SK-N-SH treated with all-trans-retinoic acid at 6 μM for 48 hours (cell line): Measurements from ENCODE around the gene CLCN7.

Experiments used
- ARNTL ChIP-seq: fragments of 450-650 bp; formaldehyde crosslinking; IDR thresholded peaks from 2 replicates; pipeline ENCODE4 v1.5.0; 2020; ENCODE audit warnings: low read depth, mild to moderate bottlenecking, moderate library complexity, borderline replicate concordance
- BACH2 ChIP-seq: fragments of 250-450 bp; sonication (Bioruptor Pico); IDR thresholded peaks from 2 replicates; pipeline ENCODE4 v1.9.0; 2021; ENCODE audit warnings: mild to moderate bottlenecking, borderline replicate concordance
- CREB5 ChIP-seq: fragments of 250-450 bp; sonication (Bioruptor Pico); IDR thresholded peaks from 2 replicates; pipeline ENCODE4 v1.5.1; 2020; ENCODE audit warnings: low read depth, mild to moderate bottlenecking, moderate library complexity
- ESRRG ChIP-seq: fragments of 250-450 bp; sonication (Bioruptor Pico); IDR thresholded peaks from 2 replicates; pipeline ENCODE4 v1.6.1; 2021; ENCODE audit warnings: mild to moderate bottlenecking
- GLIS3 ChIP-seq: fragments of 250-450 bp; sonication (Bioruptor Pico); IDR thresholded peaks from 2 replicates; pipeline ENCODE4 v1.5.0; 2020; ENCODE audit warnings: mild to moderate bottlenecking, moderate library complexity
- POU6F1 ChIP-seq: fragments of 250-450 bp; sonication (Bioruptor Pico); IDR thresholded peaks from 2 replicates; pipeline ENCODE4 v1.8.0; 2021; ENCODE audit warnings: low read depth, mild to moderate bottlenecking, moderate library complexity, borderline replicate concordance
- RARB ChIP-seq: fragments of 250-450 bp; sonication (Bioruptor Pico); IDR thresholded peaks from 2 replicates; pipeline ENCODE4 v1.8.0; 2021; ENCODE audit warnings: mild to moderate bottlenecking, moderate library complexity
- SNAI2 ChIP-seq: fragments of 250-450 bp; sonication (Bioruptor Pico); IDR thresholded peaks from 2 replicates; pipeline ENCODE4 v1.5.0; 2020; ENCODE audit warnings: mild to moderate bottlenecking, moderate library complexity
- TSHZ2 ChIP-seq: fragments of 250-450 bp; sonication (Bioruptor Pico); IDR thresholded peaks from 2 replicates; pipeline ENCODE4 v1.5.0; 2020; ENCODE audit warnings: mild to moderate bottlenecking, moderate library complexity
- ZC3H10 ChIP-seq: fragments of 250-450 bp; sonication (Bioruptor Pico); IDR thresholded peaks from 2 replicates; pipeline ENCODE4 v1.5.1; 2021; ENCODE audit warnings: mild to moderate bottlenecking, moderate library complexity
- ZFP3 ChIP-seq: fragments of 250-450 bp; sonication (Bioruptor Pico); IDR thresholded peaks from 2 replicates; pipeline ENCODE4 v1.5.0; 2020; ENCODE audit warnings: mild to moderate bottlenecking, moderate library complexity
- ZFP30 ChIP-seq: fragments of 450-650 bp; formaldehyde crosslinking; IDR thresholded peaks from 2 replicates; pipeline ENCODE4 v1.5.0; 2022; ENCODE audit warnings: mild to moderate bottlenecking, moderate library complexity
- ZNF70 ChIP-seq: fragments of 450-650 bp; formaldehyde crosslinking; IDR thresholded peaks from 2 replicates; pipeline ENCODE4 v1.5.0; 2020; ENCODE audit warnings: mild to moderate bottlenecking, moderate library complexity

GRCh38 chr16:1499756-1500464, 25.1 kb upstream of the CLCN7 start:
- TF ChIP-seq ZFP3 (CRISPR knock-in tag) = no peak
- TF ChIP-seq ZFP30 = no peak
- TF ChIP-seq SNAI2 (CRISPR knock-in tag) = no peak
- TF ChIP-seq BACH2 (CRISPR knock-in tag) = no peak
- TF ChIP-seq ZNF70 (CRISPR knock-in tag) = no peak
- TF ChIP-seq TSHZ2 (CRISPR knock-in tag) = no peak
- TF ChIP-seq RARB (CRISPR knock-in tag) = no peak
- no peak for TF ChIP-seq ZC3H10 (CRISPR knock-in tag)
- TF ChIP-seq GLIS3 = no peak
- TF ChIP-seq CREB5 (CRISPR knock-in tag) = no peak
- TF ChIP-seq ESRRG (CRISPR knock-in tag) = no peak
- no peak for TF ChIP-seq POU6F1 (CRISPR knock-in tag)
- TF ChIP-seq ARNTL (CRISPR knock-in tag) = no peak
